ENCODE results near the gene NKTR. TPM values are rescaled to one million over a fixed set of nuclear protein-coding genes. Genes with fewer than 3 reads are reported as not detected.

Gene NKTR
- total and polyA plus RNA-seq, 9 of the 15 experiments (the other 6 are each of a cell fraction or from before 2014, with no cell fraction given) = 19.7 to 123 (median 92.6) TPM

DNA sequence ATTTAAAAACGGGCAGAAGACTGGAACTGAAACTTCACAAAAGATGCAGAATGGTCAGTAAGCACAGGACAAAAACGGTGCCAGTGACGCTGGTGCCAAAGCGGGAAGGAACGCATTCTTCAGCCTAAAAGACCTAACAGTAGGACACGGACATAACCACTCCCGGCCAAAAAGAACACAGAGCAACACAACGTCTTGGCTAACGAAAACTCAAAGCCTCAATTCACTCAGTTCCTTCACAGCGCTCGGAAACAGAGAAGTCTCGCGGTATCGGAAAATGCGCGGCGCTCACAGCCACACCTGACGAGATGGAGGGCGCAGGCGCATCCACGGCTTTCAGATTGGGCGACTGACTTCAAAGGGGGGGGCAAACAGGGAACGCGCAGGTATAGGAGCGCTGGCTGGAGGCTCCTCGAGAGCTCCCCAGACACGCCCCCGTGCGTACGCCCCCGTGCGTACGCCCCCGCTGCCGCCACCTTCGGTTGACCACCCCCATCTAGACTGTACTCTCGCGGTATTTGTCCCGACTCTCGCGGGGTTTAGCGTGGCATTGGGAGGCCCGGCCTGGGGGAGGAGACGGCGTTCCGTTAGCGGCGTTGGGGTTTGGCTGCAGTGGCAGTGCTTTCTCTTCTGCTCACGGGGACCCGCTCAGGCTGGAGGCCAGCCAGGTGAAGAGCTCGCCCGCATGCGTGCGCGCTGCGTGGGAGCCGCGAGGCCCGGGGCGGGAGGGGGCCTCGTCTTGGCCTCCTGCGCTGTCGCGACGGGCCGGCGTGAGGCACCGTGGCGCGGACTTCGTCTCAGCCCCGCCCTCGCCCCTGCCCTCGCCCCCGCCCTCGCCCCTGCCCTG is at the start of gene NKTR (continued):
- TF ChIP-seq TBL1XR1 (IDR thresholded peaks at IDR 0.05; ENCODE audit: low read length in 2 of 2) (no peak; a peak in 2 of 4 replicates), DMBX1 (CRISPR knock-in tag; IDR thresholded peaks at IDR 0.05; ENCODE audit: borderline replicate concordance) (no peak), SAFB2 (IDR thresholded peaks at IDR 0.05; ENCODE audit: borderline replicate concordance, low read depth, low read length, severe bottlenecking) (no peak), ZNF239 (CRISPR knock-in tag; IDR thresholded peaks at IDR 0.05) (no peak; the same call in 1 of the 2 replicates), TCF3 (CRISPR knock-in tag; IDR thresholded peaks at IDR 0.05) (no peak), CBX1 (IDR thresholded peaks at IDR 0.05; ENCODE audit: low read depth) (peak; percentile 56; the same call in 1 of the 2 replicates), NCOR1 (IDR thresholded peaks at IDR 0.05) (peak; percentile 36), KDM1A (IDR thresholded peaks at IDR 0.05) (no peak), KLF1 (tag; IDR thresholded peaks at IDR 0.05) (no peak), ZFPM2 (CRISPR knock-in tag; IDR thresholded peaks at IDR 0.05) (no peak), NFE2 (IDR thresholded peaks at IDR 0.05; ENCODE audit: low read depth) (no peak), GABPB1 (CRISPR knock-in tag; IDR thresholded peaks at IDR 0.05) (no peak; the same call in none of the 2 replicates)
- TF ChIP-seq, protein P1, sequence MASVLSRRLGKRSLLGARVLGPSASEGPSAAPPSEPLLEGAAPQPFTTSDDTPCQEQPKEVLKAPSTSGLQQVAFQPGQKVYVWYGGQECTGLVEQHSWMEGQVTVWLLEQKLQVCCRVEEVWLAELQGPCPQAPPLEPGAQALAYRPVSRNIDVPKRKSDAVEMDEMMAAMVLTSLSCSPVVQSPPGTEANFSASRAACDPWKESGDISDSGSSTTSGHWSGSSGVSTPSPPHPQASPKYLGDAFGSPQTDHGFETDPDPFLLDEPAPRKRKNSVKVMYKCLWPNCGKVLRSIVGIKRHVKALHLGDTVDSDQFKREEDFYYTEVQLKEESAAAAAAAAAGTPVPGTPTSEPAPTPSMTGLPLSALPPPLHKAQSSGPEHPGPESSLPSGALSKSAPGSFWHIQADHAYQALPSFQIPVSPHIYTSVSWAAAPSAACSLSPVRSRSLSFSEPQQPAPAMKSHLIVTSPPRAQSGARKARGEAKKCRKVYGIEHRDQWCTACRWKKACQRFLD (CRISPR knock-in tag; IDR thresholded peaks at IDR 0.05) = peak; percentile 91
- TF ChIP-seq, protein P2, sequence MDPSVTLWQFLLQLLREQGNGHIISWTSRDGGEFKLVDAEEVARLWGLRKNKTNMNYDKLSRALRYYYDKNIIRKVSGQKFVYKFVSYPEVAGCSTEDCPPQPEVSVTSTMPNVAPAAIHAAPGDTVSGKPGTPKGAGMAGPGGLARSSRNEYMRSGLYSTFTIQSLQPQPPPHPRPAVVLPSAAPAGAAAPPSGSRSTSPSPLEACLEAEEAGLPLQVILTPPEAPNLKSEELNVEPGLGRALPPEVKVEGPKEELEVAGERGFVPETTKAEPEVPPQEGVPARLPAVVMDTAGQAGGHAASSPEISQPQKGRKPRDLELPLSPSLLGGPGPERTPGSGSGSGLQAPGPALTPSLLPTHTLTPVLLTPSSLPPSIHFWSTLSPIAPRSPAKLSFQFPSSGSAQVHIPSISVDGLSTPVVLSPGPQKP (CRISPR knock-in tag; IDR thresholded peaks at IDR 0.05) = no peak
- TF ChIP-seq, protein P3, sequence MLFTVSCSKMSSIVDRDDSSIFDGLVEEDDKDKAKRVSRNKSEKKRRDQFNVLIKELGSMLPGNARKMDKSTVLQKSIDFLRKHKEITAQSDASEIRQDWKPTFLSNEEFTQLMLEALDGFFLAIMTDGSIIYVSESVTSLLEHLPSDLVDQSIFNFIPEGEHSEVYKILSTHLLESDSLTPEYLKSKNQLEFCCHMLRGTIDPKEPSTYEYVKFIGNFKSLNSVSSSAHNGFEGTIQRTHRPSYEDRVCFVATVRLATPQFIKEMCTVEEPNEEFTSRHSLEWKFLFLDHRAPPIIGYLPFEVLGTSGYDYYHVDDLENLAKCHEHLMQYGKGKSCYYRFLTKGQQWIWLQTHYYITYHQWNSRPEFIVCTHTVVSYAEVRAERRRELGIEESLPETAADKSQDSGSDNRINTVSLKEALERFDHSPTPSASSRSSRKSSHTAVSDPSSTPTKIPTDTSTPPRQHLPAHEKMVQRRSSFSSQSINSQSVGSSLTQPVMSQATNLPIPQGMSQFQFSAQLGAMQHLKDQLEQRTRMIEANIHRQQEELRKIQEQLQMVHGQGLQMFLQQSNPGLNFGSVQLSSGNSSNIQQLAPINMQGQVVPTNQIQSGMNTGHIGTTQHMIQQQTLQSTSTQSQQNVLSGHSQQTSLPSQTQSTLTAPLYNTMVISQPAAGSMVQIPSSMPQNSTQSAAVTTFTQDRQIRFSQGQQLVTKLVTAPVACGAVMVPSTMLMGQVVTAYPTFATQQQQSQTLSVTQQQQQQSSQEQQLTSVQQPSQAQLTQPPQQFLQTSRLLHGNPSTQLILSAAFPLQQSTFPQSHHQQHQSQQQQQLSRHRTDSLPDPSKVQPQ (CRISPR knock-in tag; IDR thresholded peaks at IDR 0.05; ENCODE audit: borderline replicate concordance) = no peak
- TF ChIP-seq, protein P4, sequence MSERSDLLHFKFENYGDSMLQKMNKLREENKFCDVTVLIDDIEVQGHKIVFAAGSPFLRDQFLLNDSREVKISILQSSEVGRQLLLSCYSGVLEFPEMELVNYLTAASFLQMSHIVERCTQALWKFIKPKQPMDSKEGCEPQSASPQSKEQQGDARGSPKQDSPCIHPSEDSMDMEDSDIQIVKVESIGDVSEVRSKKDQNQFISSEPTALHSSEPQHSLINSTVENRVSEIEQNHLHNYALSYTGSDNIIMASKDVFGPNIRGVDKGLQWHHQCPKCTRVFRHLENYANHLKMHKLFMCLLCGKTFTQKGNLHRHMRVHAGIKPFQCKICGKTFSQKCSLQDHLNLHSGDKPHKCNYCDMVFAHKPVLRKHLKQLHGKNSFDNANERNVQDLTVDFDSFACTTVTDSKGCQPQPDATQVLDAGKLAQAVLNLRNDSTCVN (CRISPR knock-in tag; IDR thresholded peaks at IDR 0.05) = no peak
- TF ChIP-seq, protein P5, sequence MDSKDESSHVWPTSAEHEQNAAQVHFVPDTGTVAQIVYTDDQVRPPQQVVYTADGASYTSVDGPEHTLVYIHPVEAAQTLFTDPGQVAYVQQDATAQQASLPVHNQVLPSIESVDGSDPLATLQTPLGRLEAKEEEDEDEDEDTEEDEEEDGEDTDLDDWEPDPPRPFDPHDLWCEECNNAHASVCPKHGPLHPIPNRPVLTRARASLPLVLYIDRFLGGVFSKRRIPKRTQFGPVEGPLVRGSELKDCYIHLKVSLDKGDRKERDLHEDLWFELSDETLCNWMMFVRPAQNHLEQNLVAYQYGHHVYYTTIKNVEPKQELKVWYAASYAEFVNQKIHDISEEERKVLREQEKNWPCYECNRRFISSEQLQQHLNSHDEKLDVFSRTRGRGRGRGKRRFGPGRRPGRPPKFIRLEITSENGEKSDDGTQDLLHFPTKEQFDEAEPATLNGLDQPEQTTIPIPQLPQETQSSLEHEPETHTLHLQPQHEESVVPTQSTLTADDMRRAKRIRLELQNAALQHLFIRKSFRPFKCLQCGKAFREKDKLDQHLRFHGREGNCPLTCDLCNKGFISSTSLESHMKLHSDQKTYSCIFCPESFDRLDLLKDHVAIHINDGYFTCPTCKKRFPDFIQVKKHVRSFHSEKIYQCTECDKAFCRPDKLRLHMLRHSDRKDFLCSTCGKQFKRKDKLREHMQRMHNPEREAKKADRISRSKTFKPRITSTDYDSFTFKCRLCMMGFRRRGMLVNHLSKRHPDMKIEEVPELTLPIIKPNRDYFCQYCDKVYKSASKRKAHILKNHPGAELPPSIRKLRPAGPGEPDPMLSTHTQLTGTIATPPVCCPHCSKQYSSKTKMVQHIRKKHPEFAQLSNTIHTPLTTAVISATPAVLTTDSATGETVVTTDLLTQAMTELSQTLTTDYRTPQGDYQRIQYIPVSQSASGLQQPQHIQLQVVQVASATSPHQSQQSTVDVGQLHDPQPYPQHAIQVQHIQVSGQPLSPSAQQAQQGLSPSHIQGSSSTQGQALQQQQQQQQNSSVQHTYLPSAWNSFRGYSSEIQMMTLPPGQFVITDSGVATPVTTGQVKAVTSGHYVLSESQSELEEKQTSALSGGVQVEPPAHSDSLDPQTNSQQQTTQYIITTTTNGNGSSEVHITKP (IDR thresholded peaks at IDR 0.05; ENCODE audit: partially characterized antibody) = peak; percentile 71

Measured in K562 (cell line).